Measurements from ENCODE around the gene NUP205. TPM values are rescaled to one million over a fixed set of nuclear protein-coding genes. Genes with fewer than 3 reads are reported as not detected.
"Not testable (repeated sequence)": the region's sequence is repeated elsewhere in the genome, so short reads cannot be mapped to it uniquely, and the experiment has no call there.

NUP205 gene
- total RNA-seq, 2 donors from 2014 or later = 118 to 129 TPM

DNA sequence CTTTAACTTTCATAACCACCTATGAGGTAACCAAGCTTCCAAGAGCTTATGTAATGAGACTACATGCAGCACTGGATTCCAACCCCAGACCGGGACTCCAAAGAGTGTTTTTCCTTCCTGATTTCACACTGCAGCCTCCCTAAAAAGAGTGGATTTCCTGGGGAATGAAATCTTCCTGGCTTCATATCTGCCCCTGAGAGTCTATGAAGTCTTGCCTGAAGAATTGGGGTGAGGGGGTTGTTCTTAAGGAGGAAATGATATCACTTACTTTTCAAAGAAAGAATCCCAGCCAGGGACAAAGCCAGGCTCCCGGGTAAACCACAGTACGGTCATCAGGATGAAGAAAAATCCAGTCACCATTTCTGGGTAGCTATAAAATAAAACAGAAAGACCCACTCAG is 134.3 kb downstream of the NUP205 start:
- H3K36me3 ChIP-seq (ENCODE audit: control insufficient read depth, insufficient read depth, low read length) = peaks cover 13% of the 10 kb centered on the region
- H3K27me3 ChIP-seq (ENCODE audit: control insufficient read depth, insufficient read depth, low read length, poor library complexity, severe bottlenecking) = no peaks in the 10 kb centered on the region
- no peaks in the 10 kb centered on the region for H3K27me3 Mint-ChIP-seq (ENCODE audit: insufficient read depth)
- H3K9me3 ChIP-seq (ENCODE audit: control insufficient read depth, low read length) = no peaks in the 10 kb centered on the region
- no peaks in the 10 kb centered on the region for H3K9me3 Mint-ChIP-seq
- no peak overlapping the region for H3K4me3 Mint-ChIP-seq
- DNase-seq = no peak
- peaks cover under 1% of the 10 kb centered on the region for H3K4me1 Mint-ChIP-seq
- H3K27ac ChIP-seq (ENCODE audit: low read depth, low read length) = no peak overlapping the region
- no peak overlapping the region for H3K9ac ChIP-seq (ENCODE audit: extremely low read depth, low read length, poor library complexity, severe bottlenecking)
- no peaks in the 10 kb centered on the region for H3K4me1 ChIP-seq (ENCODE audit: control insufficient read depth, insufficient read depth, low read length)
- H3K27ac Mint-ChIP-seq = no peak overlapping the region
- H3K4me3 ChIP-seq (ENCODE audit: low read length) = no peak overlapping the region
- WGBS, 2 experiments (ENCODE audit: insufficient coverage in 1 of 2, insufficient read length in 1 of 2) = 91 to 100% methylated on average over 2 to 3 of the region's 3 CpGs
- peaks cover 30% of the 10 kb centered on the region for H3K36me3 Mint-ChIP-seq (ENCODE audit: low read depth)
- no peak for TF ChIP-seq CTCF (conservative IDR thresholded peaks at IDR 0.05)

DNA sequence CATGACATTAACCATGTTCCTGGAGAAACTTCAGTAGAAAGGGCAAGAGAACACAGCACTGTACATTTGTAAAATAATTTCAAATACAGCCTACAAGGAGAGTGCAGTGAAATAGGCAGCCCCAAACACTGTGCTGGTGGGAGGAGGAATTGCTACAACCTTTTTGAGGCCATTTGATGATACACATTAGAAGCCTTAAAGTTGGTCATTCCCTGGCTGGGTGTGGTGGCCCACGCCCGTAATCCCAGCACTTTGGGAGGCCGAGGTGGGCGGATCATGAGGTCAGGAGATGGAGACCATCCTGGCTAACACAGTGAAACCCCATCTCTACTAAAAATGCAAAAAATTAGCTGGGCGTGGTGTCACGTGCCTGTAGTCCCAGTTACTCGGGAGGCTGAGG is 134.9 kb downstream of the NUP205 start:
- H3K4me1 Mint-ChIP-seq; H3K4me3 ChIP-seq (ENCODE audit: low read length); H3K9ac ChIP-seq (ENCODE audit: extremely low read depth, low read length, poor library complexity, severe bottlenecking); H3K27me3 ChIP-seq (ENCODE audit: control insufficient read depth, insufficient read depth, low read length, poor library complexity, severe bottlenecking); H3K9me3 Mint-ChIP-seq; DNase-seq; H3K4me3 Mint-ChIP-seq; H3K9me3 ChIP-seq (ENCODE audit: control insufficient read depth, low read length); H3K27ac Mint-ChIP-seq; H3K27ac ChIP-seq (ENCODE audit: low read depth, low read length); H3K27me3 Mint-ChIP-seq (ENCODE audit: insufficient read depth); H3K4me1 ChIP-seq (ENCODE audit: control insufficient read depth, insufficient read depth, low read length): not testable (repeated sequence)
- peaks cover 25% of the 10 kb centered on the region for H3K36me3 Mint-ChIP-seq (ENCODE audit: low read depth)
- peaks cover 13% of the 10 kb centered on the region for H3K36me3 ChIP-seq (ENCODE audit: control insufficient read depth, insufficient read depth, low read length)
- WGBS, 2 experiments (ENCODE audit: insufficient coverage in 1 of 2, insufficient read length in 1 of 2) = 92 to 97% methylated on average over 2 to 7 of the region's 7 CpGs

DNA sequence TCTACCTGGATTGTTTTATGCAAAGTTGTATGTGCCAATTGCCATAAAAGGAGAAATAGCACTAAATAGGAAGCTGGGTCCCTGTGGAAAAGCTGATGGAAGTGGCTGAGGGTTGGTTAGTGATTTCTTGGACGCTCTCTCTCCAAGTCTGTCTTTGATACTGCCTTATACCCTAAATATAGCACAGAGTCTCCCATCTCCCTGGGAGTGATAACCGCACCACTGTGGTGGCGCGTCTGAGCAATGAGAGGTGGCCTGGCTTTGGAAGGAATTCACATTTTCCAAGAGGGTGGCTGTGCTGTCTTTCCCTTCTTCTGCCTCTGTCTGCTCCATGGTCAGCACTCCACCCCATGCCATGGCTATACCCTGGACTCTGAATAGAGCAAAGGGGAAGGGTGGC is 135.8 kb downstream of the NUP205 start:
- Mint-ChIP-seq H3K36me3 (ENCODE audit: low read depth) (peaks cover 21% of the 10 kb centered on the region), H3K27ac (no peak overlapping the region), H3K27me3 (ENCODE audit: insufficient read depth) (no peaks in the 10 kb centered on the region), H3K4me1 (peaks cover 7% of the 10 kb centered on the region), H3K4me3 (no peak overlapping the region), H3K9me3 (no peaks in the 10 kb centered on the region)
- no peaks in the 10 kb centered on the region for H3K9me3 ChIP-seq (ENCODE audit: control insufficient read depth, low read length)
- H3K27me3 ChIP-seq (ENCODE audit: control insufficient read depth, insufficient read depth, low read length, poor library complexity, severe bottlenecking) = no peaks in the 10 kb centered on the region
- no peak overlapping the region for H3K4me3 ChIP-seq (ENCODE audit: low read length)
- no peak overlapping the region for H3K27ac ChIP-seq (ENCODE audit: low read depth, low read length)
- peaks cover 13% of the 10 kb centered on the region for H3K36me3 ChIP-seq (ENCODE audit: control insufficient read depth, insufficient read depth, low read length)
- H3K9ac ChIP-seq (ENCODE audit: extremely low read depth, low read length, poor library complexity, severe bottlenecking) = no peak overlapping the region
- no peak for DNase-seq
- H3K4me1 ChIP-seq (ENCODE audit: control insufficient read depth, insufficient read depth, low read length) = no peaks in the 10 kb centered on the region
- WGBS, 2 experiments (ENCODE audit: insufficient coverage in 1 of 2, insufficient read length in 1 of 2) = 95 to 100% methylated on average over 1 to 4 of the region's 4 CpGs
- no peak for TF ChIP-seq CTCF (conservative IDR thresholded peaks at IDR 0.05)
